IMR-90 (cell line): Measurements from ENCODE around the gene MAP3K13. TPM values are rescaled to one million over a fixed set of nuclear protein-coding genes. Genes with fewer than 3 reads are reported as not detected.

Source experiments
- ATAC-seq: fragments of 200-7000 bp; cut with Tn5 transposase; 2 replicates; pipeline ENCODE4 v1.9.1; 2020; ENCODE audit warnings: low read depth, mild to moderate bottlenecking, moderate library complexity
- BruUV-seq: library from RNA; stranded (reverse); fragments of 400-500 nt; replicated peaks from 2 replicates; lab custom pipeline; 2021; lab: Mats Ljungman, UMichigan
- CTCF ChIA-PET: fragments of 300-600 bp; formaldehyde crosslinking; extraction: SDS; loops from one replicate; lab custom pipeline; 2021; ENCODE audit warnings: antibody characterized with exemption; lab: Yijun Ruan, JAX
- POLR2A ChIA-PET: fragments of 300-600 bp; sonication (Branson Sonifier 250); formaldehyde crosslinking; loops from one replicate; lab custom pipeline; 2022; ENCODE audit warnings: antibody characterized with exemption; ENCODE audit not compliant: unreplicated experiment; lab: Charles Lee
- DNase-seq: peaks from one replicate; pipeline ENCODE4 v3.0.0; 2013
- H2AFZ ChIP-seq: replicated peaks from 2 replicates; pipeline ENCODE3; 2013; ENCODE audit warnings: low read length, mild to moderate bottlenecking; ENCODE audit not compliant: poor library complexity
- H2AK5ac ChIP-seq: 2 replicates; pipeline ENCODE4 v1.6.1; 2013; ENCODE audit warnings: low read depth, low read length, inconsistent platforms
- H2AK9ac ChIP-seq: replicated peaks from 2 replicates; pipeline ENCODE3; 2013; ENCODE audit warnings: mild to moderate bottlenecking, low read depth, low read length, moderate library complexity; ENCODE audit not compliant: poor library complexity
- H2BK120ac ChIP-seq: 2 replicates; pipeline ENCODE4 v1.6.1; 2013; ENCODE audit warnings: low read depth, low read length, inconsistent platforms
- H2BK15ac ChIP-seq: 3 replicates; pipeline ENCODE4 v1.6.1; 2013; ENCODE audit warnings: low read depth, low read length, inconsistent platforms
- H2BK20ac ChIP-seq: 2 replicates; pipeline ENCODE4 v1.6.1; 2013; ENCODE audit warnings: low read depth, mild to moderate bottlenecking, inconsistent platforms, low read length, moderate library complexity
- H2BK5ac ChIP-seq: 2 replicates; pipeline ENCODE4 v1.6.1; 2013; ENCODE audit warnings: mild to moderate bottlenecking, low read depth, low read length, inconsistent platforms; ENCODE audit not compliant: poor library complexity, severe bottlenecking
- H3K14ac ChIP-seq: replicated peaks from 2 replicates; pipeline ENCODE4 v1.6.1; 2013; ENCODE audit warnings: low read depth, low read length, inconsistent platforms
- H3K18ac ChIP-seq: 2 replicates; pipeline ENCODE4 v1.6.1; 2013; ENCODE audit warnings: low read depth, low read length, control low read depth
- H3K23ac ChIP-seq: 2 replicates; pipeline ENCODE4 v1.6.1; 2013; ENCODE audit warnings: low read depth, low read length, inconsistent platforms
- H3K27ac ChIP-seq: 2 replicates; pipeline ENCODE4 v1.5.1; 2013; ENCODE audit warnings: mild to moderate bottlenecking, control low read depth, low read length; ENCODE audit not compliant: insufficient read depth
- H3K27me3 ChIP-seq: 2 replicates; pipeline ENCODE4 v1.6.1; 2013; ENCODE audit warnings: low read length; ENCODE audit not compliant: control insufficient read depth, insufficient read depth
- H3K36me3 ChIP-seq: 2 replicates; pipeline ENCODE4 v1.6.1; 2013; ENCODE audit warnings: low read length, mixed read lengths; ENCODE audit not compliant: control insufficient read depth, insufficient read depth
- H3K4ac ChIP-seq: 2 replicates; pipeline ENCODE4 v1.6.1; 2013; ENCODE audit warnings: low read depth, low read length, inconsistent platforms
- H3K4me1 ChIP-seq: 2 replicates; pipeline ENCODE4 v1.6.1; 2013; ENCODE audit warnings: low read length, mixed read lengths; ENCODE audit not compliant: control insufficient read depth, insufficient read depth
- H3K4me2 ChIP-seq: 2 replicates; pipeline ENCODE4 v1.6.1; 2013; ENCODE audit warnings: low read depth, mild to moderate bottlenecking, control low read depth, low read length, moderate library complexity
- H3K4me3 ChIP-seq: 2 replicates; pipeline ENCODE4 v1.5.1; 2013; ENCODE audit warnings: low read depth, mild to moderate bottlenecking, control low read depth, low read length, moderate library complexity; ENCODE audit not compliant: insufficient read depth
- H3K56ac ChIP-seq: 2 replicates; pipeline ENCODE4 v1.6.1; 2013; ENCODE audit warnings: low read length, inconsistent platforms; ENCODE audit not compliant: insufficient read depth; ENCODE audit errors: extremely low read depth
- H3K79me1 ChIP-seq, 2 experiments: 2 replicates each; pipeline ENCODE4 v1.6.1; 2013; ENCODE audit warnings: low read length in 2 of 2, inconsistent platforms in 1 of 2, low read depth in 1 of 2
- H3K9ac ChIP-seq: 2 replicates; pipeline ENCODE4 v1.6.1; 2013; ENCODE audit warnings: low read depth, low read length, control low read depth
- H3K9me1 ChIP-seq: 2 replicates; pipeline ENCODE4 v1.6.1; 2013; ENCODE audit warnings: low read length, inconsistent platforms; ENCODE audit not compliant: insufficient read depth
- H3K9me3 ChIP-seq: 2 replicates; pipeline ENCODE4 v1.6.1; 2013; ENCODE audit warnings: low read length; ENCODE audit not compliant: control insufficient read depth, insufficient read depth
- H4K20me1 ChIP-seq: 2 replicates; pipeline ENCODE4 v1.6.1; 2013; ENCODE audit warnings: low read length, inconsistent platforms; ENCODE audit not compliant: insufficient read depth
- H4K5ac ChIP-seq: 2 replicates; pipeline ENCODE4 v1.6.1; 2013; ENCODE audit warnings: mild to moderate bottlenecking, low read depth, low read length, control low read depth
- H4K8ac ChIP-seq, 2 experiments: 2 replicates each; pipeline ENCODE4 v1.6.1; 2013; ENCODE audit warnings: low read depth in 2 of 2, low read length in 2 of 2, control low read depth in 1 of 2, inconsistent platforms in 1 of 2
- H4K91ac ChIP-seq: 2 replicates; pipeline ENCODE4 v1.6.1; 2013; ENCODE audit warnings: low read depth, low read length, inconsistent platforms; ENCODE audit not compliant: insufficient read depth
- BHLHE40 ChIP-seq: fragments of 150-350 bp; IDR thresholded peaks from 2 replicates; pipeline ENCODE4 v1.6.1; 2016; ENCODE audit warnings: mild to moderate bottlenecking, low read depth, low read length
- CEBPB ChIP-seq: IDR thresholded peaks from 2 replicates; pipeline ENCODE4 v1.6.1; 2012; ENCODE audit warnings: low read depth, low read length, improper control_type of control experiment
- CHD1 ChIP-seq: IDR thresholded peaks from 2 replicates; pipeline ENCODE4 v1.6.1; 2012; ENCODE audit warnings: low read depth, low read length, improper control_type of control experiment
- FOS ChIP-seq: fragments of 150-350 bp; IDR thresholded peaks from 2 replicates; pipeline ENCODE4 v1.6.1; 2016; ENCODE audit warnings: low read depth, low read length
- MAFK ChIP-seq: IDR thresholded peaks from 2 replicates; pipeline ENCODE4 v1.6.1; 2012; ENCODE audit warnings: low read depth, low read length, improper control_type of control experiment
- MAZ ChIP-seq: IDR thresholded peaks from 2 replicates; pipeline ENCODE4 v1.6.1; 2012; ENCODE audit warnings: low read depth, mild to moderate bottlenecking, low read length, improper control_type of control experiment, moderate library complexity, borderline replicate concordance
- MXI1 ChIP-seq: IDR thresholded peaks from 2 replicates; pipeline ENCODE4 v1.6.1; 2012; ENCODE audit warnings: low read depth, mild to moderate bottlenecking, low read length, moderate library complexity, borderline replicate concordance
- NFE2L2 ChIP-seq: fragments of 150-350 bp; IDR thresholded peaks from 2 replicates; pipeline ENCODE4 v1.6.1; 2016; ENCODE audit warnings: low read depth, mild to moderate bottlenecking, low read length
- POLR2A ChIP-seq: IDR thresholded peaks from 2 replicates; pipeline ENCODE4 v1.6.1; 2012; ENCODE audit warnings: mild to moderate bottlenecking, low read depth, low read length
- RAD21 ChIP-seq: IDR thresholded peaks from 2 replicates; pipeline ENCODE4 v1.6.1; 2012; ENCODE audit warnings: low read length, improper control_type of control experiment
- RCOR1 ChIP-seq: IDR thresholded peaks from 2 replicates; pipeline ENCODE4 v1.6.1; 2012; ENCODE audit warnings: mild to moderate bottlenecking, low read length, improper control_type of control experiment; ENCODE audit not compliant: insufficient replicate concordance
- RFX5 ChIP-seq: IDR thresholded peaks from 2 replicates; pipeline ENCODE4 v1.8.0; 2012; ENCODE audit warnings: low read depth, mild to moderate bottlenecking, low read length, moderate library complexity
- SMC3 ChIP-seq: fragments of 150-350 bp; IDR thresholded peaks from 2 replicates; pipeline ENCODE4 v1.6.1; 2016; ENCODE audit warnings: low read depth, mild to moderate bottlenecking, antibody characterized with exemption, low read length, moderate library complexity
- WGBS, 2 experiments: methylation state at CpG; one replicate each; pipeline versions ENCODE4 v1.1.5 to v1.1.7; 2013; ENCODE audit warnings: missing lambda C conversion rate in 2 of 2; ENCODE audit not compliant: insufficient read length in 1 of 2; ENCODE audit errors: extremely low coverage in 2 of 2; 5-methylcytosine and 5-hydroxymethylcytosine counted together
- dilution Hi-C: fragments of 300-500 bp; cut with HindIII; formaldehyde crosslinking; loops from one replicate; pipeline ENCODE4 v1.14.3; 2018; ENCODE audit warnings: low sequenced_read_pairs; ENCODE audit not compliant: unreplicated experiment
- in situ Hi-C: fragments of 300-500 bp; cut with MboI; formaldehyde crosslinking; loops from 3 replicates; pipeline ENCODE4 v1.14.3; 2019; ENCODE audit warnings: low sequenced_read_pairs, inconsistent platforms, mixed read lengths
- intact Hi-C: fragments of 100-400 bp; cut with micrococcal nuclease; formaldehyde crosslinking; loops from 2 replicates; pipeline ENCODE4 v1.10.0; 2022
- polyA plus RNA-seq, 3 experiments: library from polyadenylated mRNA; depleted of rRNA; stranded (reverse); fragments of >200 nt; gene quantifications; 2 replicates each; pipeline ENCODE4 v1.2.3, GENCODE V29; 2012; ENCODE audit warnings: low replicate concordance in 1 of 3
- total RNA-seq: library from RNA; depleted of rRNA; stranded (reverse); fragments of >200 nt; gene quantifications from 2 replicates; pipeline ENCODE4 v1.2.3, GENCODE V29; 2012
- TF ChIP-seq, protein P1 (sequence below): fragments of 150-350 bp; IDR thresholded peaks from 2 replicates; pipeline ENCODE4 v1.6.1; 2017; ENCODE audit warnings: mild to moderate bottlenecking, antibody characterized with exemption, low read length, low read depth
- TF ChIP-seq, protein P2 (sequence below): fragments of 150-350 bp; IDR thresholded peaks from 2 replicates; pipeline ENCODE4 v1.6.1; 2016; ENCODE audit warnings: low read depth, mild to moderate bottlenecking, low read length, moderate library complexity, borderline replicate concordance
- TF ChIP-seq, protein P3 (sequence below): conservative IDR thresholded peaks from 2 replicates; pipeline ENCODE4 v1.5.1; 2012; ENCODE audit warnings: mild to moderate bottlenecking, low read depth, low read length, improper control_type of control experiment

Gene MAP3K13
- total and polyA plus RNA-seq, 2 of the 4 experiments (the other 2 are of a cell fraction): 9.9 to 17.6 TPM

DNA sequence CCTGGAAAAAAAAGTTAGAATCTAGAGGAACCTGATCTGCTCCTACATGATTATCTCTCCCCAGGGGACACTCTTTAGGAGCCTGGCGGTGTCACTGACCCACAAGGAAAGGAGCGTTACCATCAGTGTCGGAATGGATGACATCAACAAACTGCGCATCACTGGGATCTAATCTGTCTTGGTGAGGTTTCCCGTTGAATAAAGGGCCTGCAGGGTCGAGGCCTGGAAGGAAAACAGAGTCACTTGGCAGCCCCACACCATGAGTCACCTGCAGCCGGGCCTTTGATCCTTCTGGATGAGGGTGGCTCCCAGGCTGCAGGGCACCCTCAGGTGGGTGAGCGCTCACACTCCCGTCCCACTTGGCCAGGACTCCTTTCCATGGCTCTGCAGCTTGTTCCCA, 164.4 kb downstream of the MAP3K13 start:
- no peak overlapping the region for H2BK15ac ChIP-seq
- H2BK120ac ChIP-seq: no peak overlapping the region
- H3K14ac ChIP-seq: no peak overlapping the region
- H3K4me1 ChIP-seq: no peaks in the 10 kb centered on the region
- H3K36me3 ChIP-seq: no peaks in the 10 kb centered on the region
- dilution Hi-C loops: no loop called here
- no peak overlapping the region for H4K8ac ChIP-seq
- WGBS, 2 experiments: 68% methylated on average over 6 of the region's 9 CpGs; no CpG with 5 or more reads in 1 of the 2 experiments
- no peak overlapping the region for H2AK5ac ChIP-seq
- no peaks in the 10 kb centered on the region for H3K79me1 ChIP-seq
- ChIA-PET POLR2A (no interaction called here), CTCF (no interaction called here)
- no peak overlapping the region for H3K4me3 ChIP-seq
- no peak overlapping the region for H3K18ac ChIP-seq
- no TSS peak for BruUV-seq
- H4K5ac ChIP-seq: no peak overlapping the region
- no peak overlapping the region for H2BK20ac ChIP-seq
- no peak overlapping the region for H3K4ac ChIP-seq
- no peaks in the 10 kb centered on the region for H3K9me3 ChIP-seq
- no peak overlapping the region for H3K23ac ChIP-seq
- no peak overlapping the region for H2AK9ac ChIP-seq
- no peak for DNase-seq
- H3K4me2 ChIP-seq: no peak overlapping the region
- no peak for ATAC-seq
- no peak overlapping the region for H2BK5ac ChIP-seq
- intact Hi-C loops: no loop called here
- H3K27ac ChIP-seq: no peak overlapping the region
- H4K91ac ChIP-seq: no peak overlapping the region
- TF ChIP-seq SMC3 (no peak), RFX5 (no peak), BHLHE40 (no peak), FOS (no peak), NFE2L2 (no peak), POLR2A (no peak), MAFK (no peak), RAD21 (no peak), MAZ (no peak), MXI1 (no peak), RCOR1 (no peak), CHD1 (no peak), CEBPB (no peak)
- TF ChIP-seq, protein P1, sequence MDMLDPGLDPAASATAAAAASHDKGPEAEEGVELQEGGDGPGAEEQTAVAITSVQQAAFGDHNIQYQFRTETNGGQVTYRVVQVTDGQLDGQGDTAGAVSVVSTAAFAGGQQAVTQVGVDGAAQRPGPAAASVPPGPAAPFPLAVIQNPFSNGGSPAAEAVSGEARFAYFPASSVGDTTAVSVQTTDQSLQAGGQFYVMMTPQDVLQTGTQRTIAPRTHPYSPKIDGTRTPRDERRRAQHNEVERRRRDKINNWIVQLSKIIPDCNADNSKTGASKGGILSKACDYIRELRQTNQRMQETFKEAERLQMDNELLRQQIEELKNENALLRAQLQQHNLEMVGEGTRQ: no peak
- TF ChIP-seq, protein P2, sequence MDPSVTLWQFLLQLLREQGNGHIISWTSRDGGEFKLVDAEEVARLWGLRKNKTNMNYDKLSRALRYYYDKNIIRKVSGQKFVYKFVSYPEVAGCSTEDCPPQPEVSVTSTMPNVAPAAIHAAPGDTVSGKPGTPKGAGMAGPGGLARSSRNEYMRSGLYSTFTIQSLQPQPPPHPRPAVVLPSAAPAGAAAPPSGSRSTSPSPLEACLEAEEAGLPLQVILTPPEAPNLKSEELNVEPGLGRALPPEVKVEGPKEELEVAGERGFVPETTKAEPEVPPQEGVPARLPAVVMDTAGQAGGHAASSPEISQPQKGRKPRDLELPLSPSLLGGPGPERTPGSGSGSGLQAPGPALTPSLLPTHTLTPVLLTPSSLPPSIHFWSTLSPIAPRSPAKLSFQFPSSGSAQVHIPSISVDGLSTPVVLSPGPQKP: no peak
- TF ChIP-seq, protein P3, sequence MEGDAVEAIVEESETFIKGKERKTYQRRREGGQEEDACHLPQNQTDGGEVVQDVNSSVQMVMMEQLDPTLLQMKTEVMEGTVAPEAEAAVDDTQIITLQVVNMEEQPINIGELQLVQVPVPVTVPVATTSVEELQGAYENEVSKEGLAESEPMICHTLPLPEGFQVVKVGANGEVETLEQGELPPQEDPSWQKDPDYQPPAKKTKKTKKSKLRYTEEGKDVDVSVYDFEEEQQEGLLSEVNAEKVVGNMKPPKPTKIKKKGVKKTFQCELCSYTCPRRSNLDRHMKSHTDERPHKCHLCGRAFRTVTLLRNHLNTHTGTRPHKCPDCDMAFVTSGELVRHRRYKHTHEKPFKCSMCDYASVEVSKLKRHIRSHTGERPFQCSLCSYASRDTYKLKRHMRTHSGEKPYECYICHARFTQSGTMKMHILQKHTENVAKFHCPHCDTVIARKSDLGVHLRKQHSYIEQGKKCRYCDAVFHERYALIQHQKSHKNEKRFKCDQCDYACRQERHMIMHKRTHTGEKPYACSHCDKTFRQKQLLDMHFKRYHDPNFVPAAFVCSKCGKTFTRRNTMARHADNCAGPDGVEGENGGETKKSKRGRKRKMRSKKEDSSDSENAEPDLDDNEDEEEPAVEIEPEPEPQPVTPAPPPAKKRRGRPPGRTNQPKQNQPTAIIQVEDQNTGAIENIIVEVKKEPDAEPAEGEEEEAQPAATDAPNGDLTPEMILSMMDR: no peak
- H3K27me3 ChIP-seq: peaks cover 3% of the 10 kb centered on the region
- H3K9me1 ChIP-seq: no peaks in the 10 kb centered on the region
- in situ Hi-C loops: no loop called here
- no peak overlapping the region for H2AFZ ChIP-seq
- H3K56ac ChIP-seq: no peak overlapping the region
- H3K9ac ChIP-seq: no peak overlapping the region
- H4K20me1 ChIP-seq: no peaks in the 10 kb centered on the region
